HG03439 (cell line): ENCODE results near the gene DYNC1I1.
"Not testable (repeated sequence)": the region's sequence is repeated elsewhere in the genome, so short reads cannot be mapped to it uniquely, and the experiment has no call there.

Source experiments
- ATAC-seq: cut with Tn5 transposase; IDR thresholded peaks from one replicate; pipeline ENCODE4 v1.9.1; 2021; ENCODE audit warnings: mild to moderate bottlenecking, moderate library complexity; ENCODE audit not compliant: unreplicated experiment

Gene DYNC1I1

DNA sequence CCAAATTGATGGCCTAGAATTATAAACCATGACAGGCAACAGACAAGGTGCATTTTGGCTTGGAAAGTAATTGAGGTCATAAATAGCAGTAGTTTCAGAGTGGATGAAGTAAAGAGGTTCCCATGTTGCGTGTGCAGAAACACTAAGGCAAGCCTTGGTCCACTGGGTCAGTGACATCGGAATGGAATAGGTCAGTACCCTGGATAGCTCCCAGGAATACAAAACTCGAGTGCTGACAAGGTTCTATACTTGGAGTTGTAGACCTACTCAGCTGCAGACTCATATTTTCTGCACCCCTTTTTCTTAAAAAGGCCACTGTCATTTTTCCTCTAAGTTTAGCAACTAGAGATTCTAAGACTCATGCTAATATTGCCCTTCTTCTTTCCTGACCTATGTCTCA lies 132.8 kb downstream of the DYNC1I1 start:
- ATAC-seq = no peak

GRCh38 chr7:95906851-95907250 lies 134.5 kb downstream of the DYNC1I1 start:
- no peak for ATAC-seq

GRCh38 chr7:95907337-95907736 lies 135.0 kb downstream of the DYNC1I1 start:
- ATAC-seq = no peak

DNA sequence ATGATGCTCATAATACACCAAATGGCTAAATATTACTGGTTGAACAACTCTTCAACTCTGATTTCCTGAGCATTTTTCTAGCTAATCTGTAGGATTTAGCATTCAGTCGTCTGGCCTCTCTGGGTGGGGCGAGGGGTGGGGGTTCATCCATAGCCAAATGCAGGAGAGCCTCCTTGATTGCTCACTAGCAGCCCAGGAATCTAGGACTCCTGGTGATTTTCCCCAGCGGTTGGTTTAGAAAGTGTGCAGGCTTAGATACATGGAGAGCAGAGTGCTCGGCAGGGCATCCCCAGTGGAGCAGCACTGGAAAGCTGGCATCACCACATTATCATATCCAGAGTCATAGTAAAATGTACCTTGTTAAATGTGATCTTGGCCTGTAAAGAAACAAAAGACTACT lies 136.1 kb downstream of the DYNC1I1 start:
- no peak for ATAC-seq

DNA sequence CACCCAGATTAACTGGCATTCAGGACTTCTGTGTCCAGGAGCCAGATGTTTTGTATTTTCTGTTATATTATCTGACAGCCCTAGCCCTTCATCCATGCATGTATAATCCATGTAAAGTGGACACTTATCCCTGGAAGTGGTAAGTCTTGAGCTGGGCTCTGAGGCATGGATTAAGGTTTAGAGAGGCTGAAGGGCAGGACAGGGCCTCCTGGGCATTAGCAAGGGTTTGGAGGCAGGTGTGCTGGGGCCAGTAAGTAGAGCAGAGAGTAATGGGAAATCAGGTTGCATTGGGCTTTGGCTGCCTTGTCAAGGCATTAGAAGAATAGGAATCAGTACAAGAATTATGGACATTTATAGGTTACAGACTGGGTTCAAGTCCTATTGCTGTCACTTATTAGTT lies 138.0 kb downstream of the DYNC1I1 start:
- ATAC-seq = no peak

GRCh38 chr7:95915731-95916130 lies 143.4 kb downstream of the DYNC1I1 start:
- ATAC-seq = no peak

DNA sequence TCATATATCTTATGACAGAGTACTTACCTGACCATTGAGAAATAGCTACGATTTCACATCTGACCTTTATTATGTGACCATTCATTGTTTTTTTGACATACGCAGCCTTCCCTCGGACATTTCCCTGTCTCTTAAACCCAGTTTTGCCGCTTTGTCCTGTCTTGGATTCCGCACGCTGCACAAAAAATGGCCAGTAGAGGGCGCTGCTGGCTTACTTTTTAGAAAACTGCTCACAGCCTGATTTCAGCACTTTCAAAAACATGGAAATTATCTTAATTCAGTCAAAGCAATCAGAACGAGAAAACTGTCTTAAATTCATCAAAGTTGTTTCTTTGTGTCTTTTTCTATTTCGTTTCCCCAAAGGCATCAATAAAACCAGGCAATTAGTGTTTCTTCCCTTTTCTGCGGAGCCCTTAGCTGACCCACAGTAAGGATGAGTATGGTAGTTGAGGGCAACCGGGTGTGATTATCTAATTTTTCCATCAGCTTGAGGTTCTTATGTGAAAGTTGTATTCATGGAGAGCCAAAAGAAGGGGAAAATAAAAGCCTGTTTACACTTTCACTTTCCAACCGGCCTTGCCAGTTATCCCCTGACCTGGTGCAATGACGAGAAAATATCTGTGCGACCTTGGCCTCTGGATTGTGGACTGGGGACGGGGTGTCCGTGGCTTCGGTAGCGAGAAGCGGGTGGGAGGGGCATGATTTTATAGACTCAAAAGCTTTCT lies 144.4 kb downstream of the DYNC1I1 start:
- ATAC-seq = peak; percentile 77

- ATAC-seq = no peak
Measured at GRCh38 chr7:95917634-95918033, 145.3 kb downstream of the DYNC1I1 start.

DNA sequence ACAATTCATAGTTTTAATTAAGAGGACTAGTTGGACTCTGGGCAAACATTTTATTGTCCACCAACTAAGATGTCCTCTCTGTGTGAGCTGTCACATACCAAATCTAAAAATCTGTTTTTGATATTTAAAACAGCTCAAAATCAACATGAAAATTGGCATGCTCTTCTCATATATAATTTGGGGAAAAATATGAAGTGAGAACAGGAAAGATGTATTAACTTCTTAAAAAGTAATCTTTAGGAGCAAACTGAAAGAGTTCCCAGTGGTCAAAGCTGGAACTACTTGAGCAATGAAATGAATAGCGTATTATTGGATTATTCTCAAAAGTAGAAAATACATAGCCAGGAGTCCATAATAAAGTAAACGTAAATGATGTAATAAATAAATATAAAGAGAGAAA lies 147.2 kb downstream of the DYNC1I1 start:
- ATAC-seq = no peak

DNA sequence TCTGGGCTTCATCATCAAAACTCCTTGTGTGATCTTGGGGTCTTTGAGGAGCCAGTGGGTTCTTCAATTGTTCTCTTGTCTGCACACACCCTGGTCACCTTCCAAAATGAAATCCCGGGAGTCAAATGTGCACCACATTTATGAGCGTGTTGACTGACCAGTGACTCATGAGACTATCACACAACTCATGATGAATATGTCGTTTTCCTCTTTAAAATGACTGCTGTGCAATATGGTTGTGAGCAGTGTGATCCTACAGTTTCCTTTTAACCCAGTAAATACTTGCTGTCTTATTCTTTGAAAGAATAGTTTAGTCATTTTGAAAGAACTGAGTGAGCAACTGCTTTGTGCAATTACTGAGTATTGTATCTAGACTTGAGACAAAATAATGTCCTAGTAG lies 149.2 kb downstream of the DYNC1I1 start:
- ATAC-seq = no peak

DNA sequence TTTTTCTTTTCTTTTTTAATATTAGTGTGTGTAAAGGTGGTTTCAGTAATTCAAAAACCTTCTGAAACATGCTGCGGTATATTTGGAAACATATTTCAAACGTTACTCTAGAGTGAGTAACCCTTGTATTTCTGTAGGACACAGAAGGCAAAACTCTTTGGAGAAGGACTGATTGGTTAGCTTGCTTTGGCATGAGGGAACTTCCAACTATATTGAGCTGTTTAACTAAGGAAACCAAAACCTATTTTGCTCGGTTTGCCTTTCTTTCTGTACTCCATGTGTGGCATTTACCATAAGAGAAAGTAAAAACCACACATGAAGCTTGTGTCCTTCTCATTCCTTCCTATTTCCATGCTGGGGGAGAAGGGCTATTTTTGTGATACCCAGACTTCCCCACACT lies 149.8 kb downstream of the DYNC1I1 start:
- no peak for ATAC-seq

DNA sequence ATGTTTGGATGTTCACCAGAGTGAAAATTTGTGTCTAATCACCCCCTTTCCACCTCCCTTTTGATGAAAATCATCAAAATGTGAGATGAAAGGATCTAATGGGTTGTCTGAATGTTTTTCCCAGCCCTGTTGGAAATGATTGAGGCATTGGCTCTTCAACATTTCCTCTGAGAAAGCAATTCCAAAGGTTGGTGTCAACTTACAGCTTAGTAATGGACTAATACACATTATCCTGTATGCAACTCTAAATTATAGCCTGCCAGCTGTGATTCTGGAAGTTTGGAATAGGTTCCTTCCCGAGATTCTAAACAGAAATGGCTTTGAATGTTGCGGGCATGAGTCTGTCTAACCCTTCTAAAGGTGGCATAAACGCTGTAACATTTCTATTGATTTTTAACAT lies 152.9 kb downstream of the DYNC1I1 start:
- no peak for ATAC-seq

DNA sequence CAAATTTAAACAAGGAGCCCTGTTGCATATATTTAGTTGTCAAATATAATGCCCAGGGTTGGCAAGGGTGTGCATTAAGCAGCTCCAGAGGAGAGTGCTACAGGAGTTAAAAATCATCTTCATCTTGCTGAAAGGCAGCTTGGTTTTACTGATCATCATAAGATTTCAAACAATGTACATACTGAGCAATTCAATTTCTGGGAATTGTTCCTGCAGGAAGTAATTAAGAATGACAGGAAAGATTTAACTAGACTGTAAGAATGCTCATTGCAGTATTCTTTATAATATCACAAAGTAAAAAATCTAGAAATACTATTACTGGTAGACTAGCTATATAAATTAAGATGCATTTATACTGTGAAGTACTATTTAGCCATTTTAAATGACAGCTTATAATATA lies 153.6 kb downstream of the DYNC1I1 start:
- no peak for ATAC-seq

DNA sequence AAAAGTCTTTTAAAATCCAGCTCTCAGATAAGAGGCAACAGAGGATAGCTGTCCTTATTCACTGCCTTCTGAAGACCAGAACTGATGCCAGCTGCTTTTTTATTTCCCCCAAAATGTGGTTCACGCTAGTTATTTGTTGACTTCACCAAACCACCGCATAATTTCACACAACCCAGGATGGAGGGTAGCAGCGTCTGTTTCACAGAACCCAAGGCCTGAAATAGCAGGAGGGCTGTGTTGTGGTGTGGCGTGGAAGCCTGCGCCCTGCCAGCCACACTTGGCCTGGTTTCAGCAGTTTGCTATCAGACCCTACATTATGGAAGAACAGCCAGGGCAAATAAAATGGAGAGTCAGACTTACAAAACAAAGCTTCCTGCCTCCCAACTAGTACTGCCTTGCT lies 155.4 kb downstream of the DYNC1I1 start:
- no peak for ATAC-seq

DNA sequence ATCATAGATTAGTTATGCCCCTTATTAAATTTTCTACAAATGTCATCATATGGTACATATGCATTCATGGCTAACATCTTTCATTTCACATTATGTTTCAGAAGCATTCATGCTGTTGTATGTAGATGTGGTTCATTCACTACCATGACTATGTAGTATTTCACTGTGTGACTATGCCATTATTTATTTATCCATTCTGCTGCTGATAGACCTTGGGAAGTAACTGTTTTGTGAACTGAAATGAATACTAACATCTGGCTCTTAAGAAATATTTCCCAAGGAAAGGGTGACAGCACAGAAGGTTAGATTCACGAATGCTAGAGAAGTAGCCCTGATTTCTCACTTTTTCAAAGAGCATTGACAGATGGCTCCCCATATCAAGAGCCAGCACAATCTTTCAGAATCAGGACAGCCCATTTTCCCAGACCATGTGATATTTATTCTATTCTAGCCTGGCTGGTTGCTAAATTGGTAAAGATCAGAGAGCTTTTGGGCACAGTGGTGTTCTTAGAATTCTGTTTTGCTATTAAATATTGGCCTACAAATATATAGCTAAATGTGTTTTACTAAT lies 157.4 kb downstream of the DYNC1I1 start:
- no peak for ATAC-seq

DNA sequence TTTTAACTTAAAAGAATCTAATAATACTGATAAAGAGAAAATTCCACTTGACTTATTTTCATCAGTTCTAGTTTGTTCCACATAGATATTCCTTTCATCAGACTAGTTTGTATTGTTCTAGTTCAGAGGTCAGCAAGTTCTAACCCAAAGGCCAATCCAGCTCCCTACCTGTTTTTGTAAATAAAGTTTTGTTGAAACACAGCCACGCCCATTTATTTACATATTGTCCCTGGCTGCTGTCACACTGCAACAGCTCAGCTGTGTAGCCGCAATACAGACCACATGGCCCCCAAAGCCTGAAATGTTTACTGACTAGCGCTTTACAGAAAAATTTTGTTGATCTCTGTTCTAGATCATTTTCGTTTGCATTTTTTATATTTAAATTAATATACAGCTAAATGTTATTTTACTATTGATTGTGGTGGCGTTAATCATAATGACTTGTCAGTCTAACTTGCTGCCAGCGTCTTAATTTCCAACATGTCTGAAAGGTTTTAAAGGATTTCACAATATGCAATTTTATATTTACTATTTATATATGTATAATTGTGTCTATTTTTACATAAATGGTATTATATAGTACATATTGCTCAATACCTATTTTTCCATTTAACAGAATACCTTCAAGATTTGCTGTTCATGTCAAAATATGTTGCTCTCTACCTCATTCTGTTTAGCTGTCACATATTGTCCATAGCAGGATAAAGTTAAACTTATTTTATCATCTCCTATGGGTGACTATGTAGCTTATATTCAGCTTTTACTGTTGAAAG lies 159.3 kb downstream of the DYNC1I1 start:
- no peak for ATAC-seq

- ATAC-seq = no peak
Measured at GRCh38 chr7:95933618-95934017, 161.3 kb downstream of the DYNC1I1 start.

DNA sequence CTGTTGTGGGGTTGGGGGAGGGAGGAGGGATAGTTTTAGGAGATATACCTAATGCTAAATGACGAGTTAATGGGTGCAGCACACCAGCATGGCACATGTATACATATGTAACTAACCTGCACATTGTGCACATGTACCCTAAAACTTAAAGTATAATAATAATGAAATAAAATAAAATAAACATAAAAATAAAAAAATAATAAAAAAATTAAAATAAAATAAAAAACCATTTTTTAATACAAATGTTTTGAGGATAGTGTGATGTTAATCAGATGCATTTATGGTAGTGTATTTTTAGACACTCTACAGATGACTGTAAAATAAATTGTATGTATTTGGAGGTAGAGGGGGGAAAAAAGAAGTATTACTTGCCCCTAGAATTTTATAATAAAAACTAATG lies 172.5 kb downstream of the DYNC1I1 start:
- ATAC-seq = not testable (repeated sequence)

GRCh38 chr7:95950698-95951097 lies 178.3 kb downstream of the DYNC1I1 start:
- ATAC-seq = no peak

DNA sequence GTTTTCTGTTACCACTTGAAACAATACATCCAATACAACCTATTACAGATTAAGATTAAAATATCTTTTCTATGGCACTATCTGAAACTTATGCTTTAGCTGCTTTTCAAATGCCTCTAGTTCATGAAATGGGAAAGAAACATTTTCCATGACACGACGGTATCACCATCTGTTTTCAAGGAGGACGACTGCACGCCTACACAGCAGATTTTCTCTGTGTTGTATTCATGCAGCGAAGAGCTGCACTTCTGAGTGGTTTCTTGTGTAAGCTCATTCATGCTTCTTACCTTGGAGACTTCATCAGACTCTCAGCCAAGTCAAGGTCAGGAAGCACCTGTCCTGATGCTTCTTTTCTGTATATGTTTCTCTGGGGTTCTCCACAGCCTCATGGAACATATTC lies 179.2 kb downstream of the DYNC1I1 start:
- ATAC-seq = no peak

- ATAC-seq = no peak
Measured at GRCh38 chr7:95951997-95952795, 179.8 kb downstream of the DYNC1I1 start.
